SU-DHL-6 (cell line): ENCODE measurements around the gene UTP14C.

Experiments
- EZH2phosphoT487 ChIP-seq: fragments of 200-600 bp; sonication (generic), shearing (Covaris generic); conservative IDR thresholded peaks from 2 replicates; pipeline ENCODE4 v1.6.1; 2018; ENCODE audit warnings: mild to moderate bottlenecking, antibody characterized with exemption, low read length, moderate library complexity, mixed read lengths
- TF ChIP-seq, protein P1 (sequence below): fragments of 200-600 bp; sonication (generic); IDR thresholded peaks from one replicate; pipeline ENCODE4 v1.5.1; 2017; ENCODE audit warnings: antibody characterized with exemption, mild to moderate bottlenecking, low read length, moderate library complexity; ENCODE audit not compliant: insufficient read depth, poor library complexity, severe bottlenecking

- TF ChIP-seq, protein P1, sequence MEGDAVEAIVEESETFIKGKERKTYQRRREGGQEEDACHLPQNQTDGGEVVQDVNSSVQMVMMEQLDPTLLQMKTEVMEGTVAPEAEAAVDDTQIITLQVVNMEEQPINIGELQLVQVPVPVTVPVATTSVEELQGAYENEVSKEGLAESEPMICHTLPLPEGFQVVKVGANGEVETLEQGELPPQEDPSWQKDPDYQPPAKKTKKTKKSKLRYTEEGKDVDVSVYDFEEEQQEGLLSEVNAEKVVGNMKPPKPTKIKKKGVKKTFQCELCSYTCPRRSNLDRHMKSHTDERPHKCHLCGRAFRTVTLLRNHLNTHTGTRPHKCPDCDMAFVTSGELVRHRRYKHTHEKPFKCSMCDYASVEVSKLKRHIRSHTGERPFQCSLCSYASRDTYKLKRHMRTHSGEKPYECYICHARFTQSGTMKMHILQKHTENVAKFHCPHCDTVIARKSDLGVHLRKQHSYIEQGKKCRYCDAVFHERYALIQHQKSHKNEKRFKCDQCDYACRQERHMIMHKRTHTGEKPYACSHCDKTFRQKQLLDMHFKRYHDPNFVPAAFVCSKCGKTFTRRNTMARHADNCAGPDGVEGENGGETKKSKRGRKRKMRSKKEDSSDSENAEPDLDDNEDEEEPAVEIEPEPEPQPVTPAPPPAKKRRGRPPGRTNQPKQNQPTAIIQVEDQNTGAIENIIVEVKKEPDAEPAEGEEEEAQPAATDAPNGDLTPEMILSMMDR: no peak
- no peak for TF ChIP-seq EZH2phosphoT487
Measured at GRCh38 chr13:51999921-52000320, 24.6 kb upstream of the UTP14C start.
